ENCODE results near the gene GOLGA8J.
"Not testable (repeated sequence)": the region's sequence is repeated elsewhere in the genome, so short reads cannot be mapped to it uniquely, and the experiment has no call there.

GOLGA8J gene, protein sequence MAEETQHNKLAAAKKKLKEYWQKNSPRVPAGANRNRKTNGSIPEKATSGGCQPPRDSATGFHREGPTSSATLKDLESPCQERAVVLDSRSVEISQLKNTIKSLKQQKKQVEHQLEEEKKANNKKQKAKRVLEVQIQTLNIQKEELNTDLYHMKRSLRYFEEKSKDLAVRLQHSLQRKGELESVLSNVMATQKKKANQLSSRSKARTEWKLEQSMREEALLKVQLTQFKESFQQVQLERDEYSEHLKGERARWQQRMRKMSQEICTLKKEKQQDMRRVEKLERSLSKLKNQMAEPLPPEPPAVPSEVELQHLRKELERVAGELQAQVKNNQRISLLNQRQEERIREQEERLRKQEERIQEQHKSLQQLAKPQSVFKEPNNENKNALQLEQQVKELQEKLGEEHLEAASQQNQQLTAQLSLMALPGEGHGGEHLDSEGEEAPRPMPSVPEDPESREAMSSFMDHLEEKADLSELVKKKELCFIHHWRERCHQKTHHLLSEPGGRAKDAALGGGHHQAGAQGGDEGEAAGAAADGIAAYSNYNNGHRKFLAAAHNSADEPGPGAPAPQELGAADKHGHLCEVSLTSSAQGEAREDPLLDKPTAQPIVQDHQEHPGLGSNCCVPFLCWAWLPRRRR

DNA sequence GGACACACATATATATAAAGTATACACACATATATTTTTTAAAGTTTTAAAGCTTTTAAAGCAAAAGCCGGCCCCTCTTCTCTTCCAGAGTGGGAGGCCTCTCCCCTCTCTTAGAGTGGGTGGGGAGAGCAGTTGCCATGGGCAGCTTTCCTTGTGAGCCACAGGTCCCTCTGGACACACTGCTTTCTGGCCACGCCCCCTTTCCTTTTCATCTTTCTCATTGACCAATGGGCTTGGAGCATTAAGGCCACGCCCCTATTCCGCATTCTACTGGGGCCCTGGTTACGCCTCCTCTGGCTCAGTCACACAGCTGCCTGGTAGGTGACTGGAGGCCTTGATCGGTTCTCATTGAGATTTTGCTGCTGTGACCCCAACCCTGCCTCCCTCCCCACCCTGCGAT is at the start of gene GOLGA8J:
Gene GOLGA8J, plus strand, starts transcription at position 301 of the 400 bp plus-strand sequence. Its CDS starts 98 bp downstream, at position 399.
- not testable (repeated sequence) for DNase-seq (ENCODE audit: low spot score)

DNA sequence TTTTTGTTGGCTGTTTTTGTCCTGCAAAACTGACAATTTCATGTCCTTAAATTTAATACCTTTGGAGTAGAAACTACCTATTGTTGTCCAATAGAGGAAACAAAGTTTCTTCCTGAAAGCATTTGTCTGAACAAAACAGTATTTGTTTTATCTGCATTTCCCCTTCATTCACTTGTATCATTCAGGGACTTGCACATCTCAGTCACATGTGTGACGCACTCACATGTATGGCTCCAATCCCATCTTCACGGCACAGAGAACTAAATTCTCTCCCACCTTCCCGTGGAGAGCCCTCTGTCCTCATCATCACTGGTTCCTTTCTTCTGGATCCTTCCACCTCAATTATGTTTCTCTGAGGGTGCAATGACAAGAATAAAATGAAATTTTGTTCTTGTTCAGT is 49.5 kb upstream of the GOLGA8J start:
- no peak for DNase-seq (ENCODE audit: low spot score)

DNA sequence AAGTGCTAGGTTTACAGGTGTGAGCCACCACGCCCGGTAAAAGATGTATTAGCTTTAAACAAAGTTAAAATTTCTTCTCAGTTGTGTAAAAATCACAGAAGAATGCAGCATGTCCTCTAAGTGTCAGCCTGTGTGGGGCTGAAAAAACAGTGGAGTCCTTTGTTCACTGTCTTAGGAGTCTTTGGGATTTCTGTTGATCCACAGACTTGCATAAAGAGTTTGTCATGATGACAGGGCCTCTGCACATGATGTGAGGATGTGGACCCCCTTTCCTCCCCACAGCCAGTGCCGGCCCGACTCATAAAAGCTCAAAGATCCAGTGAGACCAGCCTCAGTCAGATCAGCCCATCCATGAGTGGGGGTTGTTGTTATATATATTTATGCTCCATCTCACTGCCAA is 49.0 kb upstream of the GOLGA8J start:
- no peak for DNase-seq (ENCODE audit: low spot score)

DNA sequence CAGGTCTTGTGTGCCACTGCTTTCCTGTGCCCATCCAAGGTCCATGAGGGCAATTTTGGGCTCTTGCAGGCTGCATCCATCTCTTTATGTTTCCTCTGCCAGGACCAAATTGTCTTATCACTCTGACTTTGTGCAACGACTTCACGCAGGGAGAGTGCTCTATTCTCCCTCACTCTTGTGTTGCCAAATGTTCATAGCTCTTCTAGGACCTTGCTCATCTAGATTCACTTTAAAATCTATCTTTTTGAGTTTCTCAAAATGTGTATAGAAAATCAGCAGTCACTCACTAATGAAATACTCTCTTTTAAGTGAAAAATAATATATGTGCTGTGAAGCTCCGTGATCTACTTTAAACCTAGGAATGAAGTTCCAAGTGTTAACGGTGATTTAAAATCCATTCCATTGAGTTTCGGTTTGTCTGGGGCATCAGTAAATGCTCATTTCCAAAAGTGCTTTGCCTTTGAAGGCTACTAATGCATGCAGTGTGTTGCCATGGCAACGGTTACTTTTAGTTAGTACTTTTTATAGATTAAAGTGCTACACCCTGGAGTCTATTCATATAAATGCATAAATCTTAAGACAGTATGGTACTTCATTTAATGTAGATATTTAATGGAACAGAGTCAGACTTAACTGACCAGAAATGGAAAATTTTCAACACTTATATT is 46.6 kb upstream of the GOLGA8J start:
- DNase-seq (ENCODE audit: low spot score): no peak

DNA sequence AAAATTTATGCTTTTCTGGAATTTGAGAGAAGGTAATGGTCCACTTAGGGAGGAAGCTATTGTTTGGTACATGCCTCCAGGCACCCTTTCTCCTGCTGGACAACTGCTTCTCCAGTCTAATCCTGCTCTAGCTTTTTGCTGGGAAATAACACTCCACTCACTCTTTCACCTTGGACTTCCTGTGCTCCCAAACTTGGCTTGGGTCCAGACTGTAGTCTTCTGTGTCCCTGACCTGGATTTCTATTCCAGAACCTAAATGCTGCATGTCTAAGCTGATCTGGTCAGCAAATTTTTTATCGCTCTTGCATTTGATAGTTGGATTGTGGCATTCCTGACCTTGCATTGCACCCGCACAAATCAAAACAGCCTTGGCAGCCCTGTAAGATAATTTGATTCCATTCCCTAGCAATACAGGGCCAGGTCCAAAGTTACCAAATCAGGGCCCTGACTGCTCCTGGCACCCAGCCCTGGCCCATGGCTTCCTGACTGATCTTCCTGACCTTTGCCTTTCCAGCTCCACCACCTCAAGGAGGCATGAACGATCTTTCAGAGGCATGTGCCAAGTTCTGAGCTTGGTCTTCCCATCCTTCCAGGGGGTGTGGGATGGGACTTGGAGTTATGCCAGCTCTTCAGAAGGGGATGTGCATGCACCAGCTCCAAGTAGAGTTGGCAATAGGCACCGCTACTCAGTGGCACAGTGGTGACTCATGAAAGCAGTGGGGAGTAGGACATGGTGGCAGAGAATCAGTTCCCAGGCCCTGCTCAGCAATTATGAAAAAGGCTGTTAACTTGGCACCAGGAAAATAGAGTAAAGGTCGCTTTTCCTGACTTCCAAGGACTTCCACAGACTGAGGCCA is 43.9 kb upstream of the GOLGA8J start:
- no peak for DNase-seq (ENCODE audit: low spot score)

DNA sequence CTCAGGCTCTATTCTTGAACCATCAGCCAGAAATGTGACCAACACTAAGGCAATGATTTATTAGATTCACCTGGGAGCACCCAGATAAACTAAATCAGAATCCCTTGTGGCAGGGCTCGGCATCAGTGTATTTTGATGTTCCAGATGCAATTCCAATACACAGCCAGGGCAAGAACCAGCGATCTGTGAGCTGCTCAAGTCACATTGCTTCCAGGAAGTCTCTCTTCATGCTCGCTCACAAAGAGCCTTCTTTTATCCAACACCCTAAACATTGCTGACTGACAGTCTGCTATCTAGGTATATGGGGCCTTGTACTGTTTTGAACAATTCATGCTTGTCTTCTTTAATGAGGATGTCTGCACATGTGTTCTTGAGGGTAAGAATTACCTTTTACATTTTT is 40.9 kb upstream of the GOLGA8J start:
- no peak for DNase-seq (ENCODE audit: low spot score)

DNA sequence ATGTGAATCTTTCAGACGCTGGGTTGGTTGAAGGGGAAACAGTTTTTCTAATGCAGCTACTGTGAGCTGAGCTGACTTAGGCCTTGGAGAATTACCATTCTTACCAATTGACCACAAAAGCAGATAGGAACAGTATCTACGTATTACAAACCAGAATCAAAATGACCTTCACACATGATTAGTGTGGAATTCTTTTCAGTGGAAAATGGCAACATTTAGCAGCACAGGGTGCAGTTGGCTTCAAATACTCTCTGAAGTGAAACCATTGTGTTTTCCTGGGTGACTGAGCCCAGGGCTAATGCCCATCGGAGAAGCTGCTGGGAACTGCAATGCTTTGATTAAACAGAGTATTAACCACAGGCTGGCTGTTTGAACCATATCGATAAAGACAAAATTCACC is 40.2 kb upstream of the GOLGA8J start:
- DNase-seq (ENCODE audit: low spot score): no peak

DNA sequence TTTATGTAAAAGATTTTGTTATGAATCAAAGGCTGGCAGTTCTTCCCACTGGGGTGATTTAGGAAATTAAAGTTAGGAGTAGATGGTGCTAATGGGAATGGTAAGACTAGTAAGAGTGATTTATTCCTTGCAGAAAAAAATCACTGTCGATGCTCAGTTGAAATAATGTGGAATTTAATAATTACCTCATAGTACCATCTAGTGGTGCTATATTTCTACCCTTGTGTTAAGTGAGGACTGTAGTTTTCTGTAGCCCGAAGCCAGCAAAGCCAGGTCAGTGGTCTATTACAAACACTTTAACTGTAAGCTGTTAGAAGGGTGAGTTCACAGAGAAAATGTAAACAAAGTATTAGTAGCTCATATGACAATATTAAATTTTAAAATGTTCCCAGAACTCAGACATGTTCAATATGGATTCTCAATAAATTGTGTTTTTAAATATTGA is 39.5 kb upstream of the GOLGA8J start:
- DNase-seq (ENCODE audit: low spot score): peak; percentile 52

DNA sequence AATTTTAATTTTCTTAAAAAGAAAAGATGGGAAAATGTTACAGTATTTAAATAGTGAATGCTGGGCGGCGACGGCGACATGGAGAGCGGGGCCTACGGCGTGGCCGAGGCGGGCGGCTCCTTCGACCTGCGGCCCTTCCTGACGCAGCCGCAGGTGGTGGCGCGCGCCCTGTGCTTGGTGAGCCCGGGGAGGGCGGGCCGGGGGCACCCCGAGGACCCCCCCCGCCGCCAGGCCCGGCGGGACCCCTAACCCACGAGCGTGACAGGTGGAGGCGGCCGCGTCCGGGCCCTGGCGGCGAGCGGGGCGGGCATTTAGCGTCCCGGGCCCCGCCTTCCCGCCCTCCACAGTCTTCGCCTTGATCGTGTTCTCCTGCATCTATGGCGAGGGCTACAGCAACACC is 38.4 kb upstream of the GOLGA8J start:
- no peak for DNase-seq (ENCODE audit: low spot score)

DNA sequence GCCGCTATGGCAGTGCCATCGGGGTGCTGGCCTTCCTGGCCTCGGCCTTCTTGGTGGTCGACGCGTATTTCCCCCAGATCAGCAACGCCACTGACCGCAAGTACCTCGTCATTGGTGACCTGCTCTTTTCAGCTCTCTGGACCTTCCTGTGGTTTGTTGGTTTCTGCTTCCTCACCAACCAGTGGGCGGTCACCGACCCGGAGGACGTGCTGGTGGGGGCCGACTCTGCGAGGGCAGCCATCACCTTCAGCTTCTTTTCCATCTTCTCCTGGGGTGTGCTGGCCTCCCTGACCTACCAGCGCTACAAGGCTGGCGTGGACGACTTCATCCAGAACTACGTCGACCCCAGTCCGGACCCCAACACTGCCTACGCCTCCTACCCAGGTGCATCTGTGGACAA is 37.9 kb upstream of the GOLGA8J start:
- DNase-seq (ENCODE audit: low spot score): not testable (repeated sequence)

DNA sequence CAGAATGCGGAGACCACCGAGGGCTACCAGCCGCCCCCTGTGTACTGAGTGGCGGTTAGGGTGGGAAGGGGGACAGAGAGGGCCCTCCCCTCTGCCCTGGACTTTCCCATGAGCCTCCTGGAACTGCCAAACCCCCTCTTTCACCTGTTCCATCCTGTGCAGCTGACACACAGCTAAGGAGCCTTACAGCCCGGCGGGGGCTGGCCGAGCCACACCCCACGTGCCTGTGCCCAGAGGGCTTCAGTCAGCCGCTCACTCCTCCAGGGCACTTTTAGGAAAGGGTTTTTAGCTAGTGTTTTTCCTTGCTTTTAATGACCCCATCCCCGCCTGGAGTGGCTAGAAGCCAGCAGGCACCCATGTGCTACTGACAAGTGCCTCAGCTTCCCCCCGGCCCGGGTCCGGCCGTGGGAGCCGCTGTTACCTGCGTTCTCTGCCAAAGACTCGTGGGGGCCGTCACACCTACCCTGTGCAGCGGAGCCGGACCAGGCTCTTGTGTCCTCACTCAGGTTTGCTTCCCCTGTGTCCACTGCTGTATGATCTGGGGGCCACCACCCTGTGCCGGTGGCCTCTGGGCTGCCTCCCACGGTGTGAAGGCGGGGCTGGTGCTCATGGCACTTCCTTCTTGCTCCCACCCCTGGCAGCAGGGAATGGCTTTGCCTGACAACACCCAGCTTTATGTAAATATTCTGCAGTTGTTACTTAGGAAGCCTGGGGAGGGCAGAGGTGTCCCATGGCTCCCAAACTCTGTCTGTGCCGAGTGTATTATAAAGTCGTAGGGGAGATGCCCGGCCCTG is 37.3 kb upstream of the GOLGA8J start:
- not testable (repeated sequence) for DNase-seq (ENCODE audit: low spot score)

DNA sequence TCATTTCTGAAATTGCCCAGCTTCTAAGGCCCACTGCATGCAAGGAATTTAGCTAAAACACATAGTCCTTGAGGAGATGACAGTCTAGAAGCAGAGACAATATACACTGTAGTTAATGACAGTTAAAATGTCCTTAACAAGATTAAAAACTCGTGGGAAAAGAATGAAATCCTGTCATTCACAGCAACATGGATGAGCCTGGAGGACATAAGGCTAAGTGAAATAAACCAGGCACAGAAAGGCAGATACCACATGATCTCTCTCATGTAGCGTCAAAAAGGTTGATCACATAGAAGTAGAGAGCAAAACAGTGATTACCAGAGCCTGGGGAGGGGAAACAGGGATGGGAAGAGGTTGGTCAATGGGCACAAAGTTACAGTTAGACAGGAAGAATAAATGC is 36.3 kb upstream of the GOLGA8J start:
- no peak for DNase-seq (ENCODE audit: low spot score)

DNA sequence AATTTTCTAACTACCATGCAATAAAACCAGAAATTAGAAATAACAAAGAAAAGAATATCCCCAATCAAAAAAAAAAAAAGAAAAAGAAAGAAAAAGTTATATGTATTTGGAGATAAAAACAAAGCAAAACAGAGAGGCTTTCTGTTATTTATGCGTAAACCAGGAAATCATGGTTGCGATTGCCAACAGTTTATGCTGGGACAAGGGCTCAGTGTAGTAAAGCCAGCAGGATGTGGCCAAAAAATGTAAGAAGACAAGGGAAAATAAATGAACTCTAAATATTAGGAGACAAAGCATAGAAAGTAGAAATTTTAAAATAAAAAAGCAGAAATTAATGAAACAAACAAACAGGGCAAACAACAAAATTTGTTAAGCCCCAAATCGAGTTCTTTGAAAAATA is 27.2 kb upstream of the GOLGA8J start:
- no peak for DNase-seq (ENCODE audit: low spot score)

DNA sequence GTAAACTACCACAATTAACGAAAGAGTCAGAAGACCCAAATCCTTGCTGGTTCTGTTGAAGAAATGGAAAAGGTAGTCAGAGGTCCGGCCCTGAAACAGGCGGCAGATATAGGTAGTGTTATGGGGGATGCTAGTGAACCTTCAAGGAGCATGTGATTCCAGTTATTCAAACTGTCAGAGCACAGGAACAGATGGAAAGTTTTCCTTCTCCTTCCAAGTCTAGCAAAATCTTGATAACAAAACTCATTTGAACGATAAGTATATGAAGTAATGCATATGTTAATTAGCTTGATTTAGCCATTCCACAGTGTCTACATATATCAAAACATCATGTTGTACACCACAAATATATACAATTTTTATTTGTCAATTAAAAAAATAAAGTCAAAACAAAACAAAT is 26.6 kb upstream of the GOLGA8J start:
- DNase-seq (ENCODE audit: low spot score): no peak

DNA sequence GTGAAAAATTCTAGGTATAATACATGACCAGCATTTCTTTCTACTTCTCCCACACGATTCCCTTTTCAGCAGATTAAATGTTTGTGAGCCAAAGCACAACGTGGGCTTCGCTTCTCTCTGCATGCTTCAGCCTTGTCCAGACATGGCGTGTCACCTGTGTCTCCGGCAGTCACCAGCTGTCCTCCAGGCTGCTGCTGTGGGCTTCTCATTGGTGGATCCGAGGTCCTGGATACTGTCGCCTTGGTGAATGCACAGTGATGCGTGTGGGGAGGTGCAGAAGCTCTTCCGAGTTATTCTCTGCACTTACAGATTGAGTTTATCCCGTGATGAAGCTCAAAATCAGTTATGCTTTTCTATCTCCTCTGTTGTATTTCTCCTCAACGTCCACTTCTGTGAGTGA is 23.0 kb upstream of the GOLGA8J start:
- no peak for DNase-seq (ENCODE audit: low spot score)

DNA sequence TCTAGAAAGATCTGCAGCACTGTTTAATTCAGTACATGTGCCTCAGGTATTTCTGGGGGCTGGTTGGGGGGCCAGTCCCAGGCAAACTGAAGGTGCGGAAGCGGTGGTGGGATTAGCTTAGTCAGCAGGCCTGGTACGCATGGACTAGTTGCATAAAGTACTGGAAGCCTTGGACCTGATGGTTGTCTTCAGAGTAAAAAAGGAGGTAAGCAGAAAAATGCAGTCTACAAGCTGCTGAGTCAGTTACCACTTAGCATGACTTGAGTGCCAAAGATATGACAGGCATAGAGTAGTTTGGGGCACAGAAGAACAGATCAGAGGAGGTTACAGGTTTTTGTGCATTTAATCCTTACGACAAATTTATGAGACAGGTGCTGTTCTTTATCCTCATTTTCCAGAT is 19.9 kb upstream of the GOLGA8J start:
- no peak for DNase-seq (ENCODE audit: low spot score)

DNA sequence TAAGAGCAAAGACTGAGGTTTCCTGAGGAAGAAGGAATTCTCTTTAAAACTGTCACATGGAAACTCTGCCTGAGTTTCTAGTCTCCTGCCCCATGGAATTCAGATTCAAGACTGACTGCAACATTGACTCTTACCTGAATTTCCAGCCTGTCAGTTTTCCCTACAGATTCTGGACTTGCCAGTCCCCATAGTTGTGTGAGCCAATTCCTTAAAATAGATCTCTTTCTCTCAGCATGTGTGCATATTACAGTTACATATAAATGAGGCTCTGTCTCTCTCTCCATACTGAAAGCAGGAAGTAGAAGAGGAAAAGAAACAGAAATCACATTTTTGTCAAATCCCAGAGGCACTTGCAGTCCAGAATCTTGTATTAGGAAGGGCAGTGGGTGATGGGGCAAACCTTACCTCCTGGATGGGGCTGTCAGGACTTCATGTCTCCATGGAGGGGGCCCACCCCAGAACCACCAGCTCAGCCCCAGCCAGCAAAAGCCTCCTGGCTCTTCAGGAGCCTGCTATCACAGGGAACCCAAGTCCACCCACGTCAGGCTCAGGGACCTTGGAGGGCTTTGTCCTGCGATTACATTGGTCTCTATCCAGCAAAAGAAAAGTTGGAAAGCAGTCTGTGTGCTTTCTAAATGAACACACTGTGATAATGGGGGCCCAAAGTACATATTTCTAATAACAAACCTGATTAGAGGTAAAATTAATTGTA is 18.8 kb upstream of the GOLGA8J start:
- DNase-seq (ENCODE audit: low spot score): no peak

DNA sequence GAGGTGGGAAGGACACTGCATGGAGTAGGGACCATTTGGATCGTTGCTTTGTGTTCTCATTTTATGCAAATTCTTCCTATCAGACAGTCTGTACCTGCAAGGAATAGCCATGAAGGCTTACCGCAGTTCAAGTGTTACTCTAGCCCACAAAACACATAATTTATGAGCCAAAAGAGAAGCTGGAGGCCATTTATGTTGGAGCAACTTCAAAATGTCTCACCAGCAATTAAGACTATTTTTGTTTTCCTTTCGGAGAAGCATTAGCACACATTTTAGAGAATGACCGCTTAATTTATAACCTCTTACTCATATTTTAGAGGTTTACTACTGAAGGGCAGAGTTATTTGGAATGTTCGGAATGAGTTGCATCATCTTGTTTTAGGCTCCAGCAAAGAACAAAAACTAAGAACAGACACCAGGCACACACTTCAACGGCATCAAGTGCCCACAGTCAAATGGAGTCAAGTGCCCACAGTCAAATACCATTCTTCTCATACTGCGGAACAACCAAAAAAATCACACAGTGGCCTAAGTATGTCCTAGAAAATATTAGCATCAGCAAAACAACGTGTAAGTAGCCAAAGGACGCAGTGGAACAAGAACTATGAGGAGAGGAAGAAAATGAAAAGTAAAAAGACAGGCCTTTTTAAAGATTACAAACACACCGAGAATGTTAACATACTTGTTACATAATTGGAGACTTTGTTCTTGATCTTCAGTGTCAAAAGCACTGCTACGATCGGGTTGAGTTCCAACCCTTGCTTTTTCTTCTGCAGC is 17.5 kb upstream of the GOLGA8J start:
- peak; percentile 70 for DNase-seq (ENCODE audit: low spot score)

DNA sequence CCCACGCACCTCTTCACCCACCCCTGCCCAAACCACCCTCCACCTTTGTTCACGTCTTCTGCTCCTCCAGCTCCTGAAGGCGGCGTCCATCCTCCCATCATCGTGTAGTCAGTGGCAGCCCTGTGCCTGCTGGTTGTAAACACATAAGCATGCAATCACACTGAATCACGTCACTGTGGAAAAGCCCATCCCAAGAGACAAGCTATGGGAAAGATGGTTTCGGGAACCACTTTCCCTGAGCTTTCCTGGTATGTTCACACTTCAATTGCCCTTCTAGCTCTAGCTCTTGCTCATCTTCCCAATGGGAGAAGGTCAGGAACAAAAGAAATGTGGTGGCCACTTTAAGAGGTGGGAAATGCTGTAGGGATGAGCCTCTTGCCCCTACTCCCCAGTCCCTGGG is 14.4 kb upstream of the GOLGA8J start:
- DNase-seq (ENCODE audit: low spot score): no peak

DNA sequence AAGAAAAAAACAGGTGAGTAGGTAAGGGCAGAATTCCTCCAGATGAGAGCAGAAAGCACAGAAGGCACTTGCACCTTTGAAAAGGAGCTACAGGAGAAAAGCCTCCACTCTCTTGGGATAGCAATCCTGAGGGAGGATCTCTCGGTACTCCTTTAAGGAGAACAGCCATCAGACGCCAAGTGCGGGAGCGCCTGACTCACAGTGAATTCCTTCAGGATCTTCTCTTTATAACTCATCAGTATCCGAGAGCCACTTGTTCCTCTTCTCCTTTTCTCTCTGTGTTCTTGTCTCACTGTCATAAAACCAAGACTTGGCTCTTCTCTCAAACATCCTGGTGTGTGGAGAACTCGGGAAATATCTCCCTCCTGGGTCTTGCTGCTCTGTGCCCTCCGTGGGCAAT is 10.1 kb upstream of the GOLGA8J start:
- no peak for DNase-seq (ENCODE audit: low spot score)
